K562 treated with DMSO at 1 percent for 12 hours (cell line): ENCODE results near the gene DPP9. TPM values are rescaled to one million over a fixed set of nuclear protein-coding genes. Genes with fewer than 3 reads are reported as not detected.

ENCODE experiments used
- total RNA-seq: library from RNA; unstranded; fragments of 300-600 nt; gene quantifications from 2 replicates; pipeline ENCODE4 v1.2.3, GENCODE V29; 2022; ENCODE audit not compliant: insufficient read depth

The DPP9 gene
- 21.4 and 59.0 TPM in 2 replicates for total RNA-seq

DNA sequence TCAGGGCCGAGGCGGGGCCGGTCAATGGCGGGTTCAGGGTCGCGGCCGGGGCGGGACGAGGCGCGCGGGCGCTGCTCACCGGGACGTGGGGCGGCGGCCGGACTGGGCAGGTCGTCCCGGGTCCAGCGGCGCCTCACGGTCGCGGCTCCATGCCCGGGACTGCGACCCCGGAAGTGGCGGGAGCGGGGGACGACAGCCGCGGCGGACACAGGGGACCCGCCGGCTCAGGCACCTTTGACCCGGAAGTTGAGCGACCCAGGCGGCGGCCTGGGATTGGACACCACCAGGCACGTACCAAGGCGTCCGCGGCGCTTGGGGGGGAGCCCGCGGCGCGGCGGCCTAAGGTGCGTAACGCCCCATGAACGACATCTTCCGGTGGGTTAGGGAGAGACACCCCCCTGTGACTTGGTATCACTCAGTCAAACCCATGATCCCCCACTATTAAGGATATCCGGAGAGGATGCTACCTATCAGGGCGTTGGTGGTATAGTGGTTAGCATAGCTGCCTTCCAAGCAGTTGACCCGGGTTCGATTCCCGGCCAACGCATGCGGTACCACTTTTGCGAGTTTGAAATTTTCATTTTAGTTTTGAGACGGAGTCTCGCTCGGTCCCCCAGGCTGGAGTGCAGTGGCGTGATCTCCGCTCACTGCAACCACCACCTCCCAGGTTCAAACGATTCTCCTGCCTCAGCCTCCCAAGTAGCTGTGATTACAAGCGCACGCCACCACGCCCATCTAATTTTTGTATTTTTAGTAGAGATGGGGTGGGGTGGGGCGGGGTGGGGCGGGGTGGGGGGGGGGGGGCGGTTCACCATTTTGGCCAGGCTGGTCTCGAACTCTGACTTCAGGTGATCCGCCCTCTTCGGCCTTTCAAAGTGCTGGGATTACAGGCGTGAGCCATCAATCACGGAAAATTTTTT, at the start of gene DPP9:
Gene DPP9 (minus strand): TSS at position 248 of the 920 bp plus-strand sequence. CDS start 3,936 bp downstream, outside the sequence.

DNA sequence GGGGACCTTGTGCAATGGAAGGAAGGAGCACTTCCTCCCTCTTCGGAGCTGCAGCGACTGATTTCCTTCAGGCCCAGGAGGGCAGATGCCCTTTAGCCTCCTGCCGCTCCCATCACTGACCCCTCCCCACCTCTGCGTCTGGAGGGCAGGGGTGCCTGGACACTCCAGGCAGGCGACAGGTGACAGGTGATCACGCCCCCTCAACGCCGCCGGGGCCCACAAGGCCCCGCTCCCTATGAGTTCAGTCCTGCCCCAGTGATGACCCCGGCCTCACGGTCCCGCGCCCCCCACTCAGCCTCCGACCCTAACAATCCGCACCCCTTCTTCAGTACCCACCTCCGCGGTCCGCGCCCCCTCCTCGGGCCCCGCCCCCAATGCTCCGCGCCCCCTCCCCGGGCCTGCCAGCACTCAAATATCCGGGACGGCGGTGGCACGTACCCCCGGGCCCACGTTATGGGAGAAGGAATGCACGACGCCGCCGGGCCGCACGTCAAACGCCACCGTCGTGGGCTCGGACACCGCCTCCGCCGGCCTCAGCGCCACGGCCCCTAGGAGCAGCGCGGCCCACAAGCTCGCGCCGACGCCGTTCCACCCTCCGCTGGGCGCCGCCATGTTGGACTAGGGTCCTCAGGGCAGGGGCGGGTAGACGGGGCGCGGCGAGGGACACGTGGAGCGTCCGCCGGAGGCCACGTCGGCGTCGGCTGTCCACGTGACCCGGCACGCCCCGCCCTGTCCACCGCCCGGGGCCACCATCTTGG, 53.7 kb downstream of the DPP9 start, which contains the start of gene MYDGF:
Gene MYDGF (minus strand): TSS at position 620 of the 758 bp plus-strand sequence. CDS start 8 bp downstream, at position 612.

DNA sequence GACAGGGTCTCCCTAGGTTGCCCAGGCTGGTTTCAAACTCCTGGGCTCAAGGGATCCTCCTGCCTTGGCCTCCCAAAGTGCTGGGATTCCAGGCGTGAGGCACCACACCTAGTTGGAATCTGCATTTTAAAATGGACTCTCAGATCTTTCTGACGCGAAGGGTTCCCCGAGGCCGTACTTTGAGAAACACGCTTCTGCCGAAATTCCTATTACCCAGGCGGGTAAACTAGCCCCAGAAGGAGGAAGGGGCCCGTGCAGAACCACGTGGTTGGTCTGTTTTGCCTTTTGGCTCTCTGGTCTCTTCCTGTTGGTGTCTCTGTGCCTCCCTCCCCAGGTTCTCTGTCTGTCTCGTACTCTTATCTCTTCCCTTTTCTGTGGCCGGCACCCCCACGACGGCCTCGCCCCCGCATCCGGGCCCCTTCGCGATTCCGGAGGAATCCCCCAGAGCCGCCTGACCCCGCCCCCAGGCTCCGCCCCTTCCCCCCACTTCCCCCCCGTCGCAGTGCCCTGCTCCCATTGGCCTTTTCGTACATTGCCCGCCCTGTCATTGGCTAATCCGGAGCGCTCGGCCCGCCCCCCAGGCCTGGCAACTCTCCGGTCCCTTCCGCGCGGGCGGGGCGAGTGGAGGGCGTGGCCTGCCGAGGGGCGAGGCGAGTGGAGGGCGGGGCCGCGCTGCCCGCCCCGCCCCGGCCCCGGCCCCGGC, 84.7 kb downstream of the DPP9 start, which contains the start of gene TNFAIP8L1:
Gene TNFAIP8L1 (plus strand): TSS at position 689 of the 703 bp plus-strand sequence. CDS start 12,354 bp downstream, outside the sequence.

Other genes with a start within 250 kb of the DPP9 start
- gene PLIN4, start 205.4 kb downstream of the DPP9 start, total RNA-seq, result 0.15 and 0.23 TPM in 2 replicates
- 0.28 and 1.3 TPM in 2 replicates for gene PLIN5, start 188.6 kb downstream of the DPP9 start, total RNA-seq
- gene LRG1, start 183.8 kb downstream of the DPP9 start, total RNA-seq, result 20.9 and 22.2 TPM in 2 replicates
- 3.0 TPM in 2 replicates for gene SEMA6B, start 164.2 kb downstream of the DPP9 start, total RNA-seq
- gene TNFAIP8L1, start 84.3 kb downstream of the DPP9 start, total RNA-seq, result 10.0 and 14.8 TPM in 2 replicates
- gene MYDGF, start 53.5 kb downstream of the DPP9 start, total RNA-seq, result 289 and 338 TPM in 2 replicates
- 1.7 and 4.1 TPM in 2 replicates for gene FEM1A, start 67.9 kb upstream of the DPP9 start, total RNA-seq
- gene TICAM1, start 107.9 kb upstream of the DPP9 start, total RNA-seq, result 6.3 and 12.2 TPM in 2 replicates
- gene PLIN3, start 143.8 kb upstream of the DPP9 start, total RNA-seq, result 99.2 and 99.6 TPM in 2 replicates
- gene ARRDC5, start 179.1 kb upstream of the DPP9 start, total RNA-seq, result not detected in 2 replicates
- 14.8 and 30.4 TPM in 2 replicates for gene UHRF1, start 185.7 kb upstream of the DPP9 start, total RNA-seq
- gene KDM4B, start 245.3 kb upstream of the DPP9 start, total RNA-seq, result 17.0 and 34.0 TPM in 2 replicates